GM12878 (cell line): Measurements from ENCODE around the gene GSC2.

Source experiments
- FOXK2 ChIP-seq: fragments of 450-650 bp; IDR thresholded peaks from 2 replicates; pipeline ENCODE4 v1.6.1; 2017; ENCODE audit warnings: mild to moderate bottlenecking, moderate library complexity
- RAD21 ChIP-seq: IDR thresholded peaks from 2 replicates; pipeline ENCODE4 v1.6.1; 2011; ENCODE audit warnings: mild to moderate bottlenecking, low read depth, low read length, moderate library complexity; ENCODE audit not compliant: insufficient read depth
- SMC3 ChIP-seq: IDR thresholded peaks from 2 replicates; pipeline ENCODE4 v1.6.1; 2011; ENCODE audit warnings: low read length, improper control_type of control experiment, borderline replicate concordance

- no peak for TF ChIP-seq SMC3
- TF ChIP-seq RAD21 = no peak
- no peak for TF ChIP-seq FOXK2
Measured at GRCh38 chr22:19183216-19183615, 33.1 kb upstream of the GSC2 start.
